Measurements from ENCODE around the gene TMUB1.

TMUB1 gene

DNA sequence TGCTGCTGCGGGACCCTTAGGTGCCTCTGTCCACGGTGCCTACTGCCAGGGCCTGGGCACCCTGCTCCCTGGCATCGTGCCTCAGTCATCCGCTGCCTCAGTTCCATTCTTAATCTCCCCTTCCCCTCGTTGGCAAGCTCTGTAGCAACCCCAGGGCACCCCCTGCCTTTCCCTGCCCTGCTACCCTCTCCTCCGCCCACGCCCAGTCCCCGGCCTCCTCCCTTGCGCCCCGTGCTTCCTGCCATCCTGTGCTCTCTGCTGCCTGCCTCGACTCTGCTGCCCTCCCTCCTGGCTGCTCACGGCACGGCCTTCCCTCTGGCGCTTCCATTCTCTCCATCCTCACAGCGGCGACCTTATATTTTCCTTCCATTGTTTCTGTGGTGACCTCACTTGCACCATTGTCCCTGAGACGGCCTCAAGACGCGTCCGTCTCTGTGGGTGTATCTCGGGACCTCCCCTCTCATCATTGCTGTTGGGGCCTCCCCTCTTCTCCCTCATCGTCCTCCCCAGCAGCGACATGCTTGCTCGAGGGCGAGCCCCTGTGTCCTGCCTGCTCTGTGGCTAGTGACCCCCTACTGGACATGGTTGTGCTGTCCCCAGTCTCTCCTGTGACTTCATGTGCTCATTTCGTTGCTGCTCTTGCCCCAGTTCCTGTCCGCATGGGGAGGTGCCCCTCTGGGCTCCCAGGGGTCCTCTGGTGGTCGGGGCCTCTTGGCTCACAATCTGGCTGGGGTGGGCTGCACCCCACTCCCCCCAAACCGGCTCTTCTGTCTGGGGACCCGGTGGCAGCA, 38.3 kb upstream of the TMUB1 start:
- DNase-seq = no peak

DNA sequence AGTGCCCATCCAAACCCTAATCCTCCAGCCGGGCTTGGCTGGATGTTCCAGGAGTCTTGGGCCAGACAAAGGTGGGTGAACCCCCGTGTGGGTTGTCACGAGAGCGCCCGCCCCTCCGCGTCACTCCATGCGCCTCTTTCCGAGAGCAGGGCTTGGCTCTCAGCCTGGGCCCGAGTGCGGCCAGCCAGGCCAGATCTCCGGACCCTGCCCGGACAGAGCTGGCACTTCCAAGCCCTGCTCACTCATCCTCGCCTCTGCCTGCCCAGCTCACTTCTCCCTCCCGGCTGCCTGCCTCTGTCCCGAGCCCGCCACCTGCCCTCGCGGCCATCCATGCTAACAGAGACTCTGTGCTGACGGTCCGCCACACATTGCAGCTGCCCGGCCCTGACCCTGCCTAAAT, 37.6 kb upstream of the TMUB1 start:
- peak in 32 of 56 donors; percentile 6 to 73 (median 34) for DNase-seq

DNA sequence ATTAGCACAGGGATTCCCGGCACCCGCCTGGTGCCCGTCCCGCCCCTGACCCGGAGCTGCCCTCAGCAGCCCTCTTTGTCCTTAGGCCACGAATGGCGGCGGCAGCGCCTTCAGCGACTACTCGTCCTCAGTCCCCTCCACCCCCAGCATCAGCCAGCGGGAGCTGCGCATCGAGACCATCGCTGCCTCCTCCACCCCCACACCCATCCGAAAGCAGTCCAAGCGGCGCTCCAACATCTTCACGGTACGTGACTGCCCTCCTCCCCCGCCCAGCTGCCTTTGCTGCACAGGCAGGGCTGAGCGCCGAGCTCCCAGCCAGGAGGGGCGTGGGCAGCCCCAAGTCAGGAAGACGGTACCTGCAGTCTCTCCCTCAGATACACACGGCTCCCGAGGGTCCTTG, 36.6 kb upstream of the TMUB1 start:
- DNase-seq = peak in 5 of 56 donors; percentile 8 to 39 (median 25)

DNA sequence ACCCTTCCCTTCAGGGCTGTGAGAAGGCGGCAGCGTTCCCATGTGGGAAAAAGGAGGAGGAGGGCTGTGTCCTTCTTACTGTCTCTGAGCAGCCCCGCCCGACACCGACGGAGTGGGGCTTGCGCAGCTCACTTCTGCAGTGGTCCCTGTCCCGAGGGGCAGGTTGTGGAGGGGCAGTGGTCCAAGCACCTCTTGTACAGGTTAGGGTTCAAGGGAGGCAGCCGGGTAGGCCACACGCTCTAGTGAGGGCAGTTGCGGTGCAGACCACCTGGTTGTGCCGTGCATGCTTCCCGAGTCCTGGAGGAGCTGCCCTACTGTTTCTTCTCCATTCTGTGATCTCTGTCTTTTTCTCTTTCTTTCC, 35.7 kb upstream of the TMUB1 start:
- DNase-seq = no peak

DNA sequence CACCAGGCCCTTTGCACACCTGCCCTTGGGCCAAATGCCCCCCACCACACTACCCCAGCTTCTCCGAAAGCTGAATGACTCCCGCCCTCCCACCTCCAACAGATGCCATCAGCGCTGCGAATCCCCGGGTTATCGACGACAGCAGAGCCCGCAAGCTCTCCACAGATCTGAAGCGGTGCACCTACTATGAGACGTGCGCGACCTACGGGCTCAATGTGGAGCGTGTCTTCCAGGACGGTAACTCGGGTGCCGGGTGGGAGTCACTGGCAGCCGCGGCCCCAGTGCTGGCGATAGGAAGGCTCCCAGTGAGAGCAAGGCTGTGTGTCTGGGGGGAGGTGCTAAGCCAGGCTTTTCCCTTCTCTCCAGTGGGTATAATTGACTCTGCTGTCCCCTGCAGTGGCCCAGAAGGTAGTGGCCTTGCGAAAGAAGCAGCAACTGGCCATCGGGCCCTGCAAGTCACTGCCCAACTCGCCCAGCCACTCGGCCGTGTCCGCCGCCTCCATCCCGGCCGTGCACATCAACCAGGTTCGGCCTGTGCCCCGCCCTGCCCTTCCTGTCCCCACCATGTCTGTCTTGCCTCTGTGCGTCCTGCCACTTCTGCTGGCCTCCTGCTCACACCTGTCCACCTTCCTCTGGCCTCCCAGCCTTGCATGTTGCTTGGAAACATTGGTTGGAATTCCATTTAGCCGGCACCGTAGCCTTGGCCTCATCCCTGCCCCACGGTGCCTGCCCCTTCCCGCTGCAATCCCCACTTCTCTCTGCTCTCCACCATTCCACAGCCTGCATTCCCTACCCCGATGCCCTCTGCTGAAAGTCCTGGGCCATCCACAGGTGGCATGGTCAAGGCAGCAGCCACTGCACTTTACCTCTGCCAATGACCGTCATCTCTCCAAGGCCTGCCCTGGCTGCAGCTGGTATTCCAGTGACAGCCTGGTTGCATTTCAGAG, 35.1 kb upstream of the TMUB1 start:
- no peak for DNase-seq

DNA sequence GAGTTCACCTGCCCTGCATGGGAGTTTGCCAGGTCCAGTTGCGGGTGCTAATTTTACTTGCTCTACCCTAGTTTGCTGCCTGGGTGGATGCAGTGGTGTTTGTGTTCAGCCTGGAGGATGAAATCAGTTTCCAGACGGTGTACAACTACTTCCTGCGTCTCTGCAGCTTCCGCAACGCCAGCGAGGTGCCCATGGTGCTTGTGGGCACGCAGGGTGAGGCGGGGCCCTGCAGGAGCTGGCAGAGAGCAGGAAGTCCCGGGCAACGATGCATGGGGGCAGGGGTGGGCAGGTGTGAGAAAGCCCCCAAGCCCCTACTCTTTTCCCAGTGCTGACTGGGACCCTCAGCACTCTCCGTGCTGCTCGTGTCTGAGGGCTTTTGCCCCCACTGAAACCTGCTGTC, 34.3 kb upstream of the TMUB1 start:
- DNase-seq = no peak

GRCh38 chr7:151116603-151117440, 33.5 kb upstream of the TMUB1 start:
- no peak for DNase-seq

- no peak for DNase-seq
Observed at GRCh38 chr7:151115836-151116418, 32.6 kb upstream of the TMUB1 start.

GRCh38 chr7:151115121-151115835, 32.0 kb upstream of the TMUB1 start:
- DNase-seq = no peak

- DNase-seq = no peak
Observed at GRCh38 chr7:151114151-151115090, 31.1 kb upstream of the TMUB1 start.

DNA sequence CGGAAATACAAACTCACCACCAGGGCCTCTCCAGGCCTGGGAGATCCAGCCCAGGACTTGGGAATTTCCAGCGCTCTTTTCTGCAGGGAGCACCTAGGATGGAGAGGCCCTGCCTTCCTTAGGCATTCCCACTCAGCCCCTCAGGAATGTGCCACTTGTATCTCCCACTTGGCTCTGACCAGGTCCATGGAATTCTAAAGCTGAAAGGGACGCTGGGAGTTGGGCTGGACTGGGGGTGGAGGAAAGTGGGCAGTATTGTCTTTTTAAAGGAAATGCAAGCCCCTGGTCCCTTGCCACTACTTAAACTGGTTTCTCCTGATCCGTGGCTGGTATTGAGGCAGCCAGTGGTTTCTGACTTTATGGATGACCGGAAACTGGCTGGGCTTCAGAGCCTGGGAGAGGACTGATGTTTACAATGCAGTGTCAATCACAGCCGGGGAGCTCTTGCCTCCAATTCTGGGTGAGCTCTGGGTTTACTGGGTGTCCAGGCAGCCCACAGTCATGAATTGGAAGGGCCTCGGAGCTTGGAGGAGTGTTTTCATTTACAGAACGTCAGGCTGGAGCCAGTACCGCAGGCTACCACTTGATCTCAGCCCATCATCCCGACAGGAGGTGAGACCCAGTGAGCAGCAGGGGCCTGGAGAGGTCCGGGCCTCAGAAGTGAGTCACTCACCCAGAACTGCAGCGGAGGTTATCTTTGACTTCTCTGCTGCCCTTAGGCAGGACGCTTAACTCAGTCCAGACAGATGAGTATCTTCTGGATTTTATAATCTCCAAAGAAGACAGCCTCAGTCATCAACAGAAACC, 30.3 kb upstream of the TMUB1 start:
- no peak for DNase-seq

GRCh38 chr7:151110941-151111645, 27.8 kb upstream of the TMUB1 start:
- peak in 47 of 56 donors; percentile 17 to 83 (median 54) for DNase-seq

DNA sequence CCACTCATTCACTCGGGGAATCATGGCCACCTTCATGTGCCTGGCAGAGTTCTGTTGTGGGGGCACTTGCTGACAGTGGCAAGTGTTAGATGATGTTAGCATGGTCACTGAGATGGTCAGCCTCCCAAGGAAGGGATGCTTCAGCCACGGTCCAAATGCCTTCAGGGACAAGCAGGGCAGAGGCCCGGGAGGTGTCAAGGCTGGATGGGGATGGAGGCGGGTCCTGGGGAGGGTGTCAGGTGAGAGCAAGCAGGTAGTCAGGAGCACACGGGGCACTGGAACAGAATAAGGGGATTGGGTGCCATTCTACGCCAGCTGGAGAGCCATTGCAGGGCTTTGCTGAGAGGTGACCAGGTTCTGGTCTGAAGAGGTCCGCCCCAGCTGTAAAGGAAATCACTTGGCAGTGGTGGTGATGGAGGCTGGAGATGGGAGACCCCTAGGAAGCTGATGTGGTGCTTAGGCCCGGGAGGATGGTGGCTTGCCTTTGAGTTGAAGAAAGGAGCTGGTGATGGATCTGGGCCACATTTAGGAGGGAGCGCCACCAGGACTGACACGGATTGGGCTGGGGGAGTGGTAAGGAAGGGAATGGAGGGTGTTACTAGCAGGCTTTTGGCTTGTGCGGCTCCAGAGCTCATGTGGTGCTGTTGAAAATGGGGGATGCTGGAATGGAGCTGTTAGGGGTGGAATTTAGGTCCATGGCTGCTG, 27.1 kb upstream of the TMUB1 start:
- no peak for DNase-seq

DNA sequence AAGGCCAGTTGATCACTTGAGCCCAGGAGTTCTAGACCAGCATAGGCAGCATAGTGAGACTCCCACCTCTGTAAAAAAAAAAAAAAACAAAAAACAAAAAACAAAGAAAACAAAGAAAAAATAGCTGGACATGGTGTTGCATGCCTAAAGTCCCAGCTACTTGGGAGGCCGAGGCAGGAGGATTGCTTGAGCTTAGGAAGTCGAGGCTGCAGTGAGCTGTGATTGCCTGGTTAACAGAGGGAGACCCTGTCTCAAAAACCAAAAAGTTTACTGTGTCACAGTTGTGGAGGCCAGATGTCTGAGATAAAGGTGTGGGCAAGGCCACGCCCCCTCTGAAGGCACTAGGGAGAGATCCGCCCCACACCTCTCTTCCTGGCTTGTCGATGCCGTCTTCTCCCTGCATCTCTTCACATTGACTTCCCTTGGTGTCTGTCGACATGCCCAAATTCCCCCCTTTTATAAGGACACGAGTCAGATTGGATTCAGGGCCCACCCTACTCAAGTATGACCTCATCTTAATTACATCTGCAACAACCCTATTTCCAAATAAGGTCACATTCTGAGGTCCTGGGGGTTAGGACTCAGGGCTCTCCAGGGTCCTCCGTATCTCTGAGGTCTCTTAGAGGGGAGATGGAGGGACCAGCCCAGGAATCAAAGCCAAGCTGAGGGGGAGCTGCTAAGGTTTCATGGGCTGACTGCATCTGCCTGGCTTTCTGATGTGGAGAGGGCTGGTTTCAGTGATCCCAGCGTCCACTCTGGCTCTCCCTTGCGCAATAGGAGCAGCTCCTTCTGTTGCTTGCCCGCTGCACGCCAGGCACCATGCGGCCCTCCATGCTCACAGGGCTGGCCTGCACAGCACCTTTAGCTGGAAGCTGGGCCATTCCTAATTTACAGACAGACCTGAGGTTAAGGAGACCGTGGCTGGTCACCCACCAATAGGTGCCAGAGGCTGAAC, 26.1 kb upstream of the TMUB1 start:
- no peak for DNase-seq

DNA sequence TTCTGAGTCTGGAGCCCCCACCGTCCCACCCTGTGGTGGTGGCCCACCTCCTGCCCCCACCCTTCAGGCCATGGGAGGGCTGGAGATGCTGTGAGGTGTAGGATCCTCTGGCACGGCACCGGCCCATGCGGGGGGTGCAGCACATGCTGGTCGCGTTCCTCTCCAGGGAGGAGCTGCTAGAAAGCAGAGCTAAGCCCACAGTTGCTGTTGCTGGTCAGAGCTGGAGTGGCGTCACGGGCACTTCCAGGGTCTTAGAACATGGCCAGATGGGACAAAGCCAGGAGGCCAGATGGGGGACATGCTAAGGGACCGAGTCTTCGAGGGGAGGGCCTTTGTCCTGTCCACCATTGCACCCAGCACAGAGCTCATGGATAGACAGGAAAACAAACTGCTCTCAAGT, 24.6 kb upstream of the TMUB1 start:
- DNase-seq = no peak
